ENCODE measurements around the gene OPCML. TPM values are rescaled to one million over a fixed set of nuclear protein-coding genes. Genes with fewer than 3 reads are reported as not detected.

Gene OPCML
- total RNA-seq, 2 donors from 2014 or later, result 0.34 TPM; not detected in 1

GRCh38 chr11:132745306-132745705 is 787.0 kb downstream of the OPCML start:
- no peak overlapping the region for H3K27ac ChIP-seq
- TF ChIP-seq POLR2AphosphoS5 (IDR thresholded peaks at IDR 0.05), result no peak
- no peak for TF ChIP-seq CTCF (IDR thresholded peaks at IDR 0.05)
- no peak for TF ChIP-seq POLR2A (IDR thresholded peaks at IDR 0.05)
- no peaks in the 10 kb centered on the region for H3K36me3 ChIP-seq
- H3K4me1 ChIP-seq (replicated peaks), result no peaks in the 10 kb centered on the region
- no peaks in the 10 kb centered on the region for H3K9me3 ChIP-seq
- no peak overlapping the region for H3K4me3 ChIP-seq
- no peak for DNase-seq (ENCODE audit: low spot score)
- intact Hi-C loops (cut with DNase I), result no loop called here
- no peaks in the 10 kb centered on the region for H3K27me3 ChIP-seq (replicated peaks; ENCODE audit: insufficient read depth)
- WGBS, result 79% methylated on average over 1 of the region's 1 CpG

- Histone ChIP-seq H3K27ac (no peak overlapping the region), H3K27me3 (replicated peaks; ENCODE audit: insufficient read depth) (no peaks in the 10 kb centered on the region), H3K4me3 (no peak overlapping the region), H3K9me3 (no peaks in the 10 kb centered on the region), H3K36me3 (no peaks in the 10 kb centered on the region), H3K4me1 (replicated peaks) (no peaks in the 10 kb centered on the region)
- no peak for DNase-seq (ENCODE audit: low spot score)
- TF ChIP-seq POLR2AphosphoS5 (IDR thresholded peaks at IDR 0.05) (no peak), CTCF (IDR thresholded peaks at IDR 0.05) (no peak), POLR2A (IDR thresholded peaks at IDR 0.05) (no peak)
- 70% methylated on average over 8 of the region's 8 CpGs for WGBS
- intact Hi-C loops (cut with DNase I), result no loop called here
Observed at GRCh38 chr11:132744771-132745170, 787.5 kb downstream of the OPCML start.

GRCh38 chr11:132743601-132744000 is 788.7 kb downstream of the OPCML start:
- 91% methylated on average over 4 of the region's 4 CpGs for WGBS
- no peak for TF ChIP-seq POLR2AphosphoS5 (IDR thresholded peaks at IDR 0.05)

GRCh38 chr11:132742929-132743328 is 789.4 kb downstream of the OPCML start:
- Histone ChIP-seq H3K4me1 (replicated peaks) (no peaks in the 10 kb centered on the region), H3K9me3 (no peaks in the 10 kb centered on the region), H3K27ac (no peak overlapping the region), H3K36me3 (no peaks in the 10 kb centered on the region), H3K27me3 (replicated peaks; ENCODE audit: insufficient read depth) (no peaks in the 10 kb centered on the region), H3K4me3 (no peak overlapping the region)
- intact Hi-C loops (cut with DNase I), result no loop called here
- 87% methylated on average over 6 of the region's 6 CpGs for WGBS
- no peak for DNase-seq (ENCODE audit: low spot score)
- TF ChIP-seq POLR2A (IDR thresholded peaks at IDR 0.05), result no peak
- no peak for TF ChIP-seq CTCF (IDR thresholded peaks at IDR 0.05)
- no peak for TF ChIP-seq POLR2AphosphoS5 (IDR thresholded peaks at IDR 0.05)

More at GRCh38 chr11:132743601-132744000, 788.7 kb downstream of the OPCML start:
- Histone ChIP-seq H3K4me1 (replicated peaks) (no peaks in the 10 kb centered on the region), H3K4me3 (no peak overlapping the region), H3K27ac (no peak overlapping the region), H3K27me3 (replicated peaks; ENCODE audit: insufficient read depth) (no peaks in the 10 kb centered on the region), H3K9me3 (no peaks in the 10 kb centered on the region), H3K36me3 (no peaks in the 10 kb centered on the region)
- no peak for DNase-seq (ENCODE audit: low spot score)
- intact Hi-C loops (cut with DNase I), result no loop called here

GRCh38 chr11:132734217-132734616 is 798.1 kb downstream of the OPCML start:
- WGBS, result 48% methylated on average over 2 of the region's 2 CpGs

More at GRCh38 chr11:132734217-132734616, 798.1 kb downstream of the OPCML start:
- H3K4me3 ChIP-seq, result no peak overlapping the region
- H3K27ac ChIP-seq, result no peak overlapping the region
- no peaks in the 10 kb centered on the region for H3K9me3 ChIP-seq
- DNase-seq (ENCODE audit: low spot score), result no peak
- no peaks in the 10 kb centered on the region for H3K4me1 ChIP-seq (replicated peaks)
- intact Hi-C loops (cut with DNase I), result no loop called here
- no peaks in the 10 kb centered on the region for H3K36me3 ChIP-seq
- TF ChIP-seq CTCF (IDR thresholded peaks at IDR 0.05) (no peak), POLR2AphosphoS5 (IDR thresholded peaks at IDR 0.05) (no peak), POLR2A (IDR thresholded peaks at IDR 0.05) (no peak)
- no peaks in the 10 kb centered on the region for H3K27me3 ChIP-seq (replicated peaks; ENCODE audit: insufficient read depth)

Measured in prostate gland (tissue), 2 donors.